ENCODE results near the gene OSBPL2. TPM values are rescaled to one million over a fixed set of nuclear protein-coding genes. Genes with fewer than 3 reads are reported as not detected.

Gene OSBPL2
- total RNA-seq, 1 donor from 2014 or later = 28.4 TPM

- Mint-ChIP-seq H3K4me1 (peaks cover 40% of the 10 kb centered on the region), H3K27ac (no peak overlapping the region)
Observed at GRCh38 chr20:62234339-62234738, 4.0 kb upstream of the OSBPL2 start.

GRCh38 chr20:62235001-62235776 lies 3.1 kb upstream of the OSBPL2 start:
- no peak for DNase-seq (ENCODE audit: low spot score)
- peaks cover 4% of the 10 kb centered on the region for H3K27me3 Mint-ChIP-seq (ENCODE audit: insufficient read depth, low read depth)
- Histone ChIP-seq H3K27ac (no peak overlapping the region), H4K20me1 (ENCODE audit: low read depth) (peaks cover 16% of the 10 kb centered on the region), H3K27me3 (no peaks in the 10 kb centered on the region), H3K9me3 (ENCODE audit: low read depth) (no peaks in the 10 kb centered on the region), H2AFZ (replicated peaks) (no peak overlapping the region), H3F3A (ENCODE audit: low read depth) (peaks cover 12% of the 10 kb centered on the region), H3K4me1 (peaks cover 23% of the 10 kb centered on the region), H3K36me3 (no peaks in the 10 kb centered on the region), H3K79me2 (ENCODE audit: low read depth) (peaks cover 16% of the 10 kb centered on the region), H3K9ac (no peak overlapping the region), H3K4me2 (no peak overlapping the region), H3K4me3 (no peak overlapping the region)
- TF ChIP-seq EZH2 (IDR thresholded peaks at IDR 0.05) (no peak), CTCF (IDR thresholded peaks at IDR 0.05) (no peak), EZH2phosphoT487 (IDR thresholded peaks at IDR 0.05) (no peak)
- H3K9me3 Mint-ChIP-seq = no peaks in the 10 kb centered on the region
- H3K4me1 Mint-ChIP-seq = peaks cover 47% of the 10 kb centered on the region
- H3K36me3 Mint-ChIP-seq = no peaks in the 10 kb centered on the region
- H3K4me3 Mint-ChIP-seq = peak overlapping the region; percentile 66
- peak overlapping the region; percentile 95 for H3K27ac Mint-ChIP-seq

More at GRCh38 chr20:62234339-62234738, 4.0 kb upstream of the OSBPL2 start:
- peaks cover 7% of the 10 kb centered on the region for H3K79me2 ChIP-seq (ENCODE audit: low read depth)
- no peak overlapping the region for H3K27ac ChIP-seq
- H3K9me3 ChIP-seq (ENCODE audit: low read depth) = no peaks in the 10 kb centered on the region
- no peak overlapping the region for H3K4me3 ChIP-seq
- no peak overlapping the region for H3K4me3 Mint-ChIP-seq
- H3K9me3 Mint-ChIP-seq = no peaks in the 10 kb centered on the region
- no peaks in the 10 kb centered on the region for H3K36me3 Mint-ChIP-seq
- no peak overlapping the region for H3K9ac ChIP-seq
- TF ChIP-seq CTCF (IDR thresholded peaks at IDR 0.05) (no peak), EZH2phosphoT487 (IDR thresholded peaks at IDR 0.05) (no peak), EZH2 (IDR thresholded peaks at IDR 0.05) (no peak)
- no peaks in the 10 kb centered on the region for H3K36me3 ChIP-seq
- H3K4me1 ChIP-seq = peaks cover 21% of the 10 kb centered on the region
- peaks cover 12% of the 10 kb centered on the region for H3F3A ChIP-seq (ENCODE audit: low read depth)
- peaks cover 4% of the 10 kb centered on the region for H3K27me3 Mint-ChIP-seq (ENCODE audit: insufficient read depth, low read depth)
- peaks cover 7% of the 10 kb centered on the region for H4K20me1 ChIP-seq (ENCODE audit: low read depth)
- no peak overlapping the region for H2AFZ ChIP-seq (replicated peaks)
- no peaks in the 10 kb centered on the region for H3K27me3 ChIP-seq
- no peak for DNase-seq (ENCODE audit: low spot score)
- no peak overlapping the region for H3K4me2 ChIP-seq

- Histone ChIP-seq H3K27ac (no peak overlapping the region), H3K9ac (no peak overlapping the region), H3K4me2 (no peak overlapping the region), H3K4me1 (peaks cover 23% of the 10 kb centered on the region), H2AFZ (replicated peaks) (no peak overlapping the region), H3F3A (ENCODE audit: low read depth) (peaks cover 12% of the 10 kb centered on the region), H3K4me3 (no peak overlapping the region), H3K36me3 (no peaks in the 10 kb centered on the region), H3K79me2 (ENCODE audit: low read depth) (peaks cover 22% of the 10 kb centered on the region), H4K20me1 (ENCODE audit: low read depth) (peaks cover 22% of the 10 kb centered on the region), H3K9me3 (ENCODE audit: low read depth) (no peaks in the 10 kb centered on the region), H3K27me3 (no peaks in the 10 kb centered on the region)
- TF ChIP-seq EZH2phosphoT487 (IDR thresholded peaks at IDR 0.05) (no peak), EZH2 (IDR thresholded peaks at IDR 0.05) (no peak), CTCF (IDR thresholded peaks at IDR 0.05) (no peak)
- Mint-ChIP-seq H3K4me1 (peaks cover 48% of the 10 kb centered on the region), H3K27ac (peak overlapping the region; percentile 96), H3K36me3 (no peaks in the 10 kb centered on the region), H3K9me3 (no peaks in the 10 kb centered on the region), H3K4me3 (peak overlapping the region; percentile 86), H3K27me3 (ENCODE audit: insufficient read depth, low read depth) (peaks cover 4% of the 10 kb centered on the region)
- DNase-seq (ENCODE audit: low spot score) = no peak
Observed at GRCh38 chr20:62235777-62236157, 2.6 kb upstream of the OSBPL2 start.

Data from neural progenitor cell (in vitro differentiated cells).